ENCODE measurements around the gene CPNE2.
"Not testable (repeated sequence)": the region's sequence is repeated elsewhere in the genome, so short reads cannot be mapped to it uniquely, and the experiment has no call there.

CPNE2 gene

GRCh38 chr16:57069635-57070370 lies 22.6 kb upstream of the CPNE2 start:
- no peak for DNase-seq (ENCODE audit: low spot score)

- DNase-seq (ENCODE audit: low spot score), result no peak
These were observed 22.0 kb upstream of the CPNE2 start for GRCh38 chr16:57070424-57070823.

DNA sequence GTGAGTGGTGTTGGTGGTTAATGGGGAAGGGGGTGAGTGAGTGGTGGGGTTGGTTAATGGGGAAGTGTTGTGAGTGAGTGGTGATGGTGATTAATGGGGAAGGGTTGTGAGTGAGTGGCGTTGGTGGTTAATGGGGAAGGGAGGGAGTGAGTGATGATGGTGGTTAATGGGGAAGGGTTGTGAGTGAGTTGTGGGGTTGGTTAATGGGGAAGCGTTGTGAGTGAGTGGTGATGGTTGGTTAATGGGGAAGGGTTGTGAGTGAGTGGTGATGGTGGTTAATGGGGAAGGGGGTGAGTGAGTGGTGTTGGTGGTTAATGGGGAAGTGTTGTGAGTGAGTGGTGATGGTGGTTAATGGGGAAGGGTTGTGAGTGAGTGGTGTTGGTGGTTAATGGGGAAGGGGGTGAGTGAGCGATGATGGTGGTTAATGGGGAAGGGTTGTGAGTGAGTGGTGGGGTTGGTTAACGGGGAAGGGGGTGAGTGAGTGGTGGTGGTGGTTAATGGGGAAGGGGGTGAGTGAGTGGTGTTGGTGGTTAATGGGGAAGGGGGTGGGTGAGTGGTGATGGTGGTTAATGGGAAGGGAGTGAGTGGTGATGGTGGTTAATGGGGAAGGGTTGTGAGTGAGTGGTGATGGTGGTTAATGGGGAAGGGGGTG lies 21.2 kb upstream of the CPNE2 start:
- DNase-seq (ENCODE audit: low spot score), result not testable (repeated sequence)

DNA sequence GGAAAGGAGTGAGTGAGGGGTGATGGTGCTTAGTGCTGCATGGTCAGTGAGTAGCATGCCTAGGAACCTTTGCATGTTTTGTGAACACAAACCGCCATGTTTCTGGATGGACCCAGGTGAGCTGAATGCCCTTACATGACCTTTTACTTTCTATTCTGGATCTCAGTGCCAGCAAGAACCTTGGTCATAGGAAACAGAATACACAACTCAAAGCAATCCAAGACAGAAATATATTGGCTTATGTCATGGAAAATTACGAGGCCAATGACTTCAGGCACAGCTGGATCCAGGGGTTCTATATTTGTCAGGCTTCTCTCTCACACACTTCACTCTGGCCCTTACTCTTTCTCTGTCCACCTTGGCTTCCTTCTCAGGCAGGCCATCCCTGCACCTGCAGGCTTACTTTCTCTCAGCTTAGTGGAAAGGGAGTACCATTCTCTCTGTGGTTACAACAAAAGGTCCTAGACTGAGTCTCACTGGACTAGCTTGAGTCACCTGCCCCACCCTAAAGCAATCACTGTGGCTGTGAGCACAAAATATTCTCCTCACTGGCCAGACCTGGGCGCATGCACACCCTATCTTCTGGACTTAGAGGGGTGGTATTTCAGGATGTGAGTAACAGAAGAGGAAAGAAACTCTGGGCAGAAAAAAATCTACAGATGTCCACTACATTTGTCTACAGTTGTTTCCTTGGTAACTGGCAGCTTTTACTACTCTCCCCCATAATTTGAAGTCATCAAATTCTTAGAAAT lies 20.4 kb upstream of the CPNE2 start:
- DNase-seq (ENCODE audit: low spot score), result no peak

GRCh38 chr16:57072616-57073275 lies 19.6 kb upstream of the CPNE2 start:
- DNase-seq (ENCODE audit: low spot score), result no peak

DNA sequence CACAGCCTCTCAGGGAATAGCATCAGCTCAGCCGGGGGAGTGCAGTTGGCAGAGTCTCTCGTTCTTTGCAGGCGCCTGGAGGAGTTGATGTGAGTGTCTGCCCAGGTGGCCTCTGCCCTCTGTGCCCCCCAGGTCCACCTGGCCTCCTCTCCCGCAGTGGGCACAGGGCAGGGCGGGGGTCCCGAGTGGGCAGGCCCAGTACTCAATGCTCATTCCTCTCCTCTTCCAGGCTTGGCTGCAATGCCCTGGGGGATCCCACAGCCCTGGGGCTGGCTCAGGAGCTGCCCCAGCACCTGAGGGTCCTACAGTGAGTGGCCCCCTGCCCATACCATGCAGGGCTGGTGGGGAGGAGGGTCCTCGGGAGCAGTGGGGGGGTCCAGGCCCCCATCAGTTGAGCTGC lies 14.7 kb upstream of the CPNE2 start:
- no peak for DNase-seq (ENCODE audit: low spot score)

DNA sequence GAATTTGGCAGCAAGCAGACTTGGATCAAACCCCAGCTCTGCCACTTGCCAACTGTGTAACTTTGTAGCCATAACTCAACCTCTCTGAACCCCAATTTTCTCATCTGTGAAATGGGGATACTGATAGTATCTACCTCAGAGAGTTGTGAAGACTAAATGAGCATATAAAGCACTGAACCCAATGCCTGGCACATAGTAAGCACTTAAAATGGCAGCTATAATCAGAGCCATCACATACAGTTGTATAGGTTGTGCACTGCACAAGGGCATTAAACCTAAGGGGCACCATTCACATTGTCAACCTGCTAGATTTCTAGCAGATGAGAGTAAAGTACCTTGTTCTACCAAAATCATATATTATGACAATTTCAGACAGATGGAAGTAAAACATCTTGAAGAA lies 10.6 kb upstream of the CPNE2 start:
- no peak for DNase-seq (ENCODE audit: low spot score)

DNA sequence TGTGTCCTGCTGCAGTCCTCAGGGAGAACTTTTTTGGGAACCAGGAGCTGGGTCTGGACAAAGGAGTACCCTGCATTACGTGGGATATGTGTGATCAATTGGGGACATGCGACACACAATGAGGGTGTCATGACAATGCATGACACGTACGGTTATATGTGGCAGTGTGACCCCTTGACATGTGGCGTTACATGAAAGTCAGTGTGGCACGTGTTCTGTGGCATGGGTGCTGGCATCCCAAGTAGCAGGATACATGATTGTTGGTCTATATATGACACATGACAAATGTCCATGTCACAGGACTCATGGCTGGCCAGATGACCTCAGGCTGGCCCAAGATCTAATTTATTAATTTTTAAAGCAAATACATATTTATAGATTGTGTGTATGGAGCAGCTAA lies 9.7 kb upstream of the CPNE2 start:
- no peak for DNase-seq (ENCODE audit: low spot score)

DNA sequence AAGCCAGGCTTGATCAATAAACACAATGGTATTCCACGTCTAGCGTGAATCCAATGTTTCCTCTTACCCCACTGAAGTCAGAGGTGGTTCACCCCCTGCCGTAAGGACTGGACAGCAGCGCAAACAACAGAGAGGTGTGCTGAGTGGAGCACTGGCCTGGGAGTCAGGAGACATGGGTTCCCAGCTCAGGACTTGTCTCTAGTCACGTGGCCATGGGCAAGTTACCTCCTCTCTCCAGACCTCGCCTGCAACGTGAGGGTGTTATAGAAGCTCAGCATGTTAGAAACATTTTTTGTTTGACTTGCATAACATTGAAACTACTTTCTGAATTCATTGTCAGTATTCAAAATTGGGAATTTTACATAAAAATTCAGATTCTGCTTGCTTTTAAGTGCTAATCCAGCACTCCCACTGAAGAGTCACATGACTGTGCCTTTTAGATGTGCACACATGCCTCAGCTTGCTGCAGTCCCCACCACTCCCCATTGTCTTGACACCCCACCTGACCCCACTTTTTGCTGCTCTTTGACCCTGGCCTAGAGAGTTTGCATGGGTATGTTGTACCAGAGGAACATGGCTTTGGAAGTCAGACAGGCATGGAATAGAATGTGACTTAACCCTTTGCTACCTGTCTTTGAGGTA lies 8.8 kb upstream of the CPNE2 start:
- DNase-seq (ENCODE audit: low spot score), result no peak

DNA sequence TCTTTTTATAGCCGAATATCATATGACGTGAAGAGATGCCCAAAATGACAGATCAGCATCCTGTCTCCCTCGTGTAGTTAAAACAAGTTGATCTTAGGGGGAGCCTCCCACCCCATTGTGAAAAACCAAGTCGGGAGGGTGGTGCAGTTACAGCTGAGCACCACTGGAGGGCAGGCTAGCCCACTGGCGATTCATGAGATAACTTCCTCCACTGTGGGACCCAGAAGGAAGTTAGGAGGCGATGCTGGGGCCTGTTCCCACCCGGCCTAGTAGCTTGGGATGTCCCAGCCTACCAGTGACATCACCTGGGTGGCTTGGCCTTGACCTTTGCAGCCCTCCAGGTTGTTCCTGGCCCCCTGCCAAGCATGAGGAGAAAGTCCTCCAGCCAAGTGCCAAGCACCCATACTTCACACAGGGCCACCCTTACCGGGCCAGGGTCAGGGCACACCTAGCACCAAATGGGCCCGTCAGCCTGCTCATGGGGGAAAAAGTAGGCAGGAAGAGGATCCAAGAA lies 8.1 kb upstream of the CPNE2 start:
- peak; percentile 77 for DNase-seq (ENCODE audit: low spot score)

DNA sequence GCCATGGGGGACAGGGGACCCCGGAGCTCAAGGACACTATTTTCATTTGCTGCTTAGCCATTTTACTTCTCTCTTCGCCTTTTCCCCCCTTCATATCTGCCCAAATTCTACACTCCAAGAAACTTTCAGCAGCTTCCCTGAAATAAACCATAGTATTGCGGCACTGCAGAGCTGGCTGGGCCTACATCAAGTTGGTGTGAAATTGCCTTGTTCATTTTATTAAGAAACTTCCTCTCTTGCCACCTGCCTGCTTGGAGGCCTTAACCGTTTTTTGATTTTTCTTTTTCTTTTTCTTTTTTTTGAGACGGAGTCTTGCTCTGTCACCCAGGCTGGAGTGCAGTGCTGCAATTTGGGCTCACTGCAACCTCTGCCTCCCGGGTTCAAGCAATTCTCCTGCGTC lies 7.4 kb upstream of the CPNE2 start:
- no peak for DNase-seq (ENCODE audit: low spot score)

- no peak for DNase-seq (ENCODE audit: low spot score)
These were observed 5.4 kb upstream of the CPNE2 start for GRCh38 chr16:57087003-57087402.

DNA sequence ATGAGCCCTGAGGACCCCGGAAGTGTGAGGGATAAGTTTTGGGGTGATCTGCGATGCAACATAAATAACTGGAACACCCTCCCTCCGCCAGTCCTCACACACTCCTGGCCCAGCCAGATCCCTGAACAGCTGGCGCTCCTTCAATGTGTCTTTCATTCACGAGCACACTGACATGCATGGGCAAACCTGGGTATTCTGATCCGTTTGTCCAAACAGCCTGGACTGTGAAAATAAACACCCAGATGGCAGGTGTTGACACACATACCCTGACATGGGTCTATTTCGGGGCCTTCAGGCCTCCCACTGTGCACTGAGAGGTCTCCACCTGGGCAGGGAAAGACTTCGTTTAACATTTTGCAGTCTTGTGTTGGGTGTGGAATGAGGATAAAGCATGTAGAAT lies 3.0 kb upstream of the CPNE2 start:
- DNase-seq (ENCODE audit: low spot score), result no peak

- peak; percentile 69 for DNase-seq (ENCODE audit: low spot score)
These were observed 996 bp upstream of the CPNE2 start for GRCh38 chr16:57091200-57091974.

DNA sequence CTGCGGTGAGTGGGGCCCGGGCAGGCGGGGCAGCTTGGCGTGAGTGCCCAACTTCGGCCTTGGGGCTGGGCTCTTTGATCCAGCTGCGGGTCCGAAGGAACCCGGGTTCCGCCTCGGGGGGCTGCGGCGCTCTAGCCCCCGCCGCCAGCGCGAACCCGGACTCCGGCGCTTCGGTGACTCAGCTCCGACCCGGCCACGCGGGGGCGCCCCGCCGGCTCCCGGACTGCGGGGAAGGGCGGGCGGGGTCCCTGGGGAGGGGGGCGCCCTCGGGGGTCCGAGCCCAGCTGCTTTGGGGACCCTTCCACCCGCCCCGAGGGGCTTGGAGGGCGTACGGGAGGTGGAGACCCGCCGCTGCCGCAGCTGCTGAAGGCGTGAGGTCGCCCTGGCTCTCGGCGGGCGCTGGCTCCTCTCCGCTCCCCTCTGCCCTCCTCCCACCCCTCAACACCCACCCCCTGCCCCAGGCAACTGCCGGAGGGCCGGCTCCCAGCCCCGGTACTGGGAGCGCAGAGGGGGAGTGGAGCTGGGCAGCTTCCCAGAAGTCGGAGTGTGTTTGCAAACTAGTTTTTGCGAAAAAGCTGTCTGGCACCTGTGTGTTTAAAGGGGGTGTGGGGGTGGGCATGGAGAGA lies 516 bp downstream of the CPNE2 start:
- DNase-seq (ENCODE audit: low spot score), result peak; percentile 49

DNA sequence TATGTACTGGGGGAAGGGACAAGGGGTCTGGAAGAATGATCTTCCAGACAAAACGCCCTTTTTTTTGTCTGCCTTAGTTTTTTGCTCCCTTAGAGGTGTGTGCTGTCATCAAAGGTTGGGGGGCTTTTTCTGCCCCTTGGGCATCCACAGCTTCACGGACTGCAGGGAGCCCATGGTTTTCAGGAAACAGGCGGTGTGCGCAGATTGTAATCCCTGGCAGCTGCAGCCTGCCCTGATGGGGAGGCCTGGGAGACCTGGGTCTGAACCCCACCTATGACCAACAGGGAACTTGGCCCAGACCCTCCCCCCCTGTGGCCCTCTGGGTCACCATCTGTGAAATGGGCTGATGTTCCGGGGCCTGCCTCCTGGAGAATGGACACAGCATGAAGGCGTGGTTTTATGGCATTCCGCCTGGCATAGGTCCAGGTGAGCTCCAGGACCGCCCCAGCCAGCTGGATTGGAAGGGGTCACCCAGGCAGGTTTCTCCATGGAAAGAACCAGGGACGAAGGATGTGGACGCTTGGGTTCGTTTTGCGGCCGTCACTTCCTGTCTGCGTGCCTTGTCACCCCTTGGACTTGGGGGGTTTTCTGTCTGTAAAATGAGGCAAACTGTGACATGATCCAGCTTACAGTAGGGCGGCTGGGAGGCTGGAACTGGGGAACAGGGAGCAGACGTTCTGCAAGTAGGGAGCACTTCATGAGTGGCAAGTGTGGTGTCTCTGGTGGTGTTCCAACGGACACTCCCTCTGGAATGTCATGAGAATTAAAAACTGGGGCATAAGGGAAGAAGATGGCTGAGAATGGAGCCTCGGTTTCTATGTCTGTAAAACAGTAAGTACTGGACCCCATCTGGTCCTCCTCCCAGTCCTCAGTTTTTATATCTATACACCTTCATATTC lies 1.5 kb downstream of the CPNE2 start:
- DNase-seq (ENCODE audit: low spot score), result no peak

DNA sequence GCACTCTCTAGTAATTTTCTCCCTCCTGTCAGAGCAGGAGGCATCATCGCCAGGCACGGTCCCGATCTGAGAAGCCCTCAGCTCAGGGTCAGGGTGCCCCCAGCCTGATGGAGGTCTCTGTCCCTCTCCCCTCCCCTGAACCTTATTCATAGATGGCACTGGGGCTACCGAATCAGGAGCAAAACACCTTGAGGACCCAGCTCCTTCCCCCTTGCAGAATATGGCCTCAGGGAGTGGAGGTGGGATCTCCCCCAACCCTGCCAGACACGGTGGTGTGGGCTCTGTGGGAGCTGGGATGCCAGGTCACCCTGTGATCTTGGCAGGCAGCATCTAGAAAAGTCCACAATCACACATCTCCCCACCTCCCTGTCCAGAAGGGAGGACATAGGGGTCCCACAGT lies 2.5 kb downstream of the CPNE2 start:
- DNase-seq (ENCODE audit: low spot score), result no peak

- no peak for DNase-seq (ENCODE audit: low spot score)
These were observed 3.8 kb downstream of the CPNE2 start for GRCh38 chr16:57096192-57096591.

DNA sequence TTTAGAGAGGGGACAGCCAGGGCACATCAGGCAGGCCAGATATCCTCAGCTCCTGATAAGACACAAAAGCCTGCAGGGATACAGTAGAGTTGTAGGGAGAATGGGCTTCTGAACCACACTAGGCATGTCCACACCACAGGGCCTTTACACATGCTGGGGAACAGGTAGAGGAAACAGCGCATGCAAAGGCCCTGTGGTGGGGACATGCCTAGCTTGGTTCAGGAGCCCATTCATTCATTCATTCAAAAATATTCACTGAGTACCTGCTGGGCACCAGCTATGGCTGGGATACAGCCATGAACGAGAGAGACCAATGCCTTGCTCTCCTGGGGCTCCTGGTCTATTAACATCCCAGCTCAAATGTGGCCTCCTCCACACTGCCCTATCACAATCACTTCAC lies 4.4 kb downstream of the CPNE2 start:
- DNase-seq (ENCODE audit: low spot score), result no peak
